NCI-H1092 (cell line): ENCODE data around the gene ANKHD1.

Source experiments
- DNase-seq: peaks from one replicate; lab custom pipeline; 2025; lab: John Stamatoyannopoulos, UW

Gene ANKHD1

DNA sequence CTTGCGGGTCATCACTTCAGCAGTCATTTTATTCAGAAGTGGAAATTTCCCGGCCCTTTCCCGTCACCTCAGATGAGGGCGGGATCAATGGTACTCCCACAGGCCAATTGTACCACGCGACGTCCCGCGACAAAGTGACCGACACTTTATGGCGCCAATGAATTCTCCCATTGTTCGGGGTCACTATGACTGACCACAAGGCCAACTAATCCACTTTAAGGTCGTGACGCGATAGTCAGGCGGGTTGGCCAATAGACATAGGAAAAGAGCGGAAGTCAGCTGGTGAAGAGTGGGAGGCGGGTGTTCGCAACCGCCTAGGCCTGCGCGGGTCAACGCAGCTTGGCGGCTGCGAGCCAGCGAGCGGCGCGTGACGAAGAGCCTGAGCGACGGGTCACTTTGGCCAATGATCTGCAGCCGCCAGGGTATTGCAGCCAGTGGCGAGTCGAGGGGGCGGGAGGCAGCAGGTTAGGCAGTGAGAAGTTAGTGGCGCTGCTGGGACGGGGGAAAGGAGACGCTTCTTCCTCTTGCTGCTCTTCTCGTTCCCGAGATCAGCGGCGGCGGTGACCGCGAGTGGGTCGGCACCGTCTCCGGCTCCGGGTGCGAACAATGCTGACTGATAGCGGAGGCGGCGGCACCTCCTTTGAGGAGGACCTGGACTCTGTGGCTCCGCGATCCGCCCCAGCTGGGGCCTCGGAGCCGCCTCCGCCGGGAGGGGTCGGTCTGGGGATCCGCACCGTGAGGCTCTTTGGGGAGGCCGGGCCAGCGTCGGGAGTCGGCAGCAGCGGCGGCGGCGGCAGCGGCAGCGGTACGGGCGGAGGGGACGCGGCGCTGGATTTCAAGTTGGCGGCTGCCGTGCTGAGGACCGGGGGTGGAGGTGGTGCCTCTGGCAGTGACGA lies at the start of gene ANKHD1:
Gene ANKHD1 (plus strand): TSS at position 472 of the 896 bp plus-strand sequence. CDS start 135 bp downstream, at position 607.
- peak; percentile 98 for DNase-seq

GRCh38 chr5:140355546-140355945 lies 46.1 kb upstream of the ANKHD1 start:
- no peak for DNase-seq

- no peak for DNase-seq
Observed at GRCh38 chr5:140356853-140357725, 44.5 kb upstream of the ANKHD1 start.

DNA sequence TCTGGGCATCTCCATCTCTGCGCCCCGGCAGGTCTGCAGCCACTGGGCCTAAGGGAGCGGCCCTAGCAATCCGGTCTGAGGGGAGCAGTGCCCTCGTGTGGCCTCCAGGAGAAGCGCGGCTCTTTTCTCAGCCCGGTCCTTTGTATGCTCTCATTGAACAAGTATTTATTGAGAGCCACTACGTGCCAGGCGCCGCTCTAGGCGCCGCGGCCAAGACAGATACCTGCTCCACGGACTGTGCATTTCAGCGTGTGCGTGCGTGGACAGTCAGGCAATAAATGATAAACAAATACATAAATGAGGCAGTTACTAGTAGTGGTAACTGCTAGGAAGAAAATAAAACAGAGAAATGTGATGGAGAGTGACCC lies 43.9 kb upstream of the ANKHD1 start:
- peak; percentile 64 for DNase-seq

DNA sequence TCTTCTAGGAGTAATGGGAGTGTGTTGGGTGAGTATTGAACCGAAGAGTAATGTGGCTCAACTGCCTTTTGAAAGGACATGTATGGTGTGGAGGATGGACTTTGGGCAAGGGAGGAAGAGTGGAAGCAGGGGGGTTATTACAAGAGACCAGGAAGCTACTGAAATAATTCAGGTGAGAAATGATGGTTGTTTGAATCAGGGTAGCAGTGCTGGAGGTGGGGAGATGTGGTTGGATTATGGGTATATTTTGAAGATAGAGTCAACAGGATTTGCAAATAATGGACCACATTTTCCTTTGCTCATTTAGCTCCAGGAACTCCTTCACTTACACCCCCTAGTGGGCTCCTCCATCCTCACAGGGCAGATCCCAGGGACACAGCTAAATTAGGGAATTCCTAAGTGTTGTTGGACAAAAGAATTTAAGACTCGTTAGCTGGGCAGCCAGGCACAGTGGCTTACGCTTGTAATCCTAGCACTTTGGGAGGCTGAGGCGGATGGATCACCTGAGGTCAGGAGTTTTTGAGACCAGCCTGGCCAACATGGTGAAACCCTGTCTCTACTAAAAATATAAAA lies 42.8 kb upstream of the ANKHD1 start:
- no peak for DNase-seq

DNA sequence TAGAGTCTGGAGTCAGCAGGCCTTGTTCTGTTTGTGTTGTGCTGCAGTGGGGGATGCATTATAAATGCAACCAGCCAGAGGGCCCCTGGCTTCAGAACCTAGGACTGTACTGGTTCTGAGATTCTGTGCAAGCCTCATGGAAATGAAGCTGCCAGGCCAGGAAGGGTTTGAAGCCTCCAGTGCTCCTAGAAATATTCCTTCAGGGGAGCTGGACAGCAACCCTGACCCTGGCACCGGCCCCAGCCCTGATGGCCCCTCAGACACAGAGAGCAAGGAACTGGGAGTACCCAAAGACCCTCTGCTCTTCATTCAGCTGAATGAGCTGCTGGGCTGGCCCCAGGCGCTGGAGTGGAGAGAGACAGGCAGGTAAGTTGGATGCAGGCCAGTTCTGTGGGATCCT lies 41.5 kb upstream of the ANKHD1 start, which contains the start of gene SLC4A9:
Gene SLC4A9 (plus strand): TSS at position 94 of the 400 bp plus-strand sequence. CDS start 43 bp downstream, at position 137.
- no peak for DNase-seq

DNA sequence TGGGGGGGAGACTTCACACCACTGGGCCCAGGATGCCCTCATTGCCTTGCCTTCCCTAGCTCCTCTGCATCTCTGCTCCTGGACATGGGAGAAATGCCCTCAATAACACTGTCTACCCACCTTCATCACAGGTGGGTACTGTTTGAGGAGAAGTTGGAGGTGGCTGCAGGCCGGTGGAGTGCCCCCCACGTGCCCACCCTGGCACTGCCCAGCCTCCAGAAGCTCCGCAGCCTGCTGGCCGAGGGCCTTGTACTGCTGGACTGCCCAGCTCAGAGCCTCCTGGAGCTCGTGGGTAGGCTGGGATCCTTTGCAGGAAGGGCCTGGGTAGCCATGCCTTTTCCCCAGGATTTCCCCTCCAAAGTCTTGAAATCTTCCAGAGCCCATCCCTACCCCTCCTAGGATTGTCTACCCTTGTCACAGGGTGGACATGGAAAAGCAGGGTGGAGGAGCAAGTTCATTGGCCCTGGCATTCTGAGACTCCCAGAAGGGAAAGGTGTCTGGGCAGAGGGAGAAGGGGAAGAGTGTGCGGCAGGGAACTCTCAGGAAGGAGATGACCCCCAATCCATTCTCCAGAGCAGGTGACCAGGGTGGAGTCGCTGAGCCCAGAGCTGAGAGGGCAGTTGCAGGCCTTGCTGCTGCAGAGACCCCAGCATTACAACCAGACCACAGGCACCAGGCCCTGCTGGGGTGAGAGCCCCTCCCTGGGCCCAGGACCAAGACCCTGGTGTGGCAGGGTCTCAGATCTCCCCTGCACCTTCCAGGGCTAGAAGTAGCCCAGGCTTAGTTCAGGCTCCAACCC lies 40.8 kb upstream of the ANKHD1 start:
- no peak for DNase-seq

GRCh38 chr5:140361901-140362300 lies 39.7 kb upstream of the ANKHD1 start:
- DNase-seq: no peak

- no peak for DNase-seq
Observed at GRCh38 chr5:140362311-140362710, 39.3 kb upstream of the ANKHD1 start.

DNA sequence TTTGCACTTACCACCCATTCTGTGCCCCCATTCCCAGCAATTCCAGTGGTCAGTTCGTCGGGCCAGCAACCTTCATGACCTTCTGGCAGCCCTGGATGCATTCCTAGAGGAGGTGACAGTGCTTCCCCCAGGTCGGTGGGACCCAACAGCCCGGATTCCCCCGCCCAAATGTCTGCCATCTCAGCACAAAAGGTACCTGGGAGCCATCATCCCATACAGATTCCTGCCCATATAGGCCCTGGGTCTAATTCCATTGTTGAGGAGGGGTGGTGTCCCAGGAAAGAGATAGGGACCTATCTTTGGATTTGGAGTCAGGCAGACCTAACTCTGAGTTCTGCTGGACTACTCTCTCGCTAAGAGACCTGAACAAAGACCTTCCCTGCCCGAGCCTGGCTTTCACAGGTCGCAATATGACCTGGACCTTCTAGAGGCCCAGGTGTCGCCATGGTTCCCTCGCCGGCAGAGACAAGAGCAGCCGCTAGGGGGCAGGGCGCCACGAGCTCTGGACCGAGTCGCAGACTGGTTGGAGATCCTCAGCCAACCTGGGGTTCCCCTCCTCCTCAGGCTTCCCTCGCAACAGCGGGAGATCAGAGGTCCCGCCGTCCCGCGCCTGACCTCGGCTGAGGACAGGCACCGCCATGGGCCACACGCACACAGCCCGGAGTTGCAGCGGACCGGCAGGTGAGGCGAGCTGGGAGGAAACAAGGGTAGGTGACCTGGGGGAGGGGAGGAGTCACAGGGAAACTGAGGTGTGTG lies 38.6 kb upstream of the ANKHD1 start:
- DNase-seq: peak; percentile 30

DNA sequence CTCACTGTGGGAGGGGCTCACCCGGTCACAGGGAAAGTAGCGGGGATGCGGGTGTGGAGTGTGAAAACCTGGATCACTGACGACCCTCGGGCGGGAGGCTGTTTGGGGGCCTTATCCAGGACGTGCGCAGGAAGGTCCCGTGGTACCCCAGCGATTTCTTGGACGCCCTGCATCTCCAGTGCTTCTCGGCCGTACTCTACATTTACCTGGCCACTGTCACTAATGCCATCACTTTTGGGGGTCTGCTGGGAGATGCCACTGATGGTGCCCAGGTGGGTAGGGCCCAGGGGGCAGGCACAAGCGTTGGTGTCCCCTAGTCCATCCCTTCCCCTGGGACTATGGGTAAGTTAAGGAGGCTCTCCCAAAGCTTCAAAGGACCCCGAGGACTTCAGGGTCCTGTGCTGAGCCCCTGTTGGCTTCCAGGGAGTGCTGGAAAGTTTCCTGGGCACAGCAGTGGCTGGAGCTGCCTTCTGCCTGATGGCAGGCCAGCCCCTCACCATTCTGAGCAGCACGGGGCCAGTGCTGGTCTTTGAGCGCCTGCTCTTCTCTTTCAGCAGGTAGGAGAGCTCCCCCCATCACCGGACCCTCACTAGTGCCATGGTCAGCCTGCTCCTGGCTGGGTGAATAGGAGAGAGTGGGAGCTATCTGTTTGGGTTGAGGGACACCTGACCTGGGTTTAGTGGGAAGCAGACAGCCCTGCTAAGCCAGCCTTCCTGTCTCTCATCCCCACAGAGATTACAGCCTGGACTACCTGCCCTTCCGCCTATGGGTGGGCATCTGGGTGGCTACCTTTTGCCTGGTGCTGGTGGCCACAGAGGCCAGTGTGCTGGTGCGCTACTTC lies 37.8 kb upstream of the ANKHD1 start:
- no peak for DNase-seq

- no peak for DNase-seq
Observed at GRCh38 chr5:140364472-140364765, 37.2 kb upstream of the ANKHD1 start.

DNA sequence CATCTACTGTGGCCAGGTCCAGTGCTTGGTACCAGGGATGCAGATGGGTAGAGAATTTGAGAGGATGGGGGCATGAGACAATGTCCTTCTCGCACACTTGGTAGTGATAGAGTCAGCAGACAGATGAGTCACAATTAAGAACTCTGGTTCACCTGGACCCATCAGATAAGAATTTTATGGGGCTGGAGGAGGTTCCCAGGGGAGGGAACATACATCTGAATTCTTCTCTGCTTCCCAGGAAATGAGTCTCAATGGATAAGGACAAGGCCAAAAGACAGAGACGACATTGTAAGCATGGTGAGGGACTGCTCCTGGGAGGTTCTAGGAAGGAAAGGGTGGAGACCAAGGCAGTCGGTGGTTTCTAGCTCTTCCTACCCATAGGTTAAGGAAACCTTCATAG lies 36.4 kb upstream of the ANKHD1 start:
- no peak for DNase-seq

DNA sequence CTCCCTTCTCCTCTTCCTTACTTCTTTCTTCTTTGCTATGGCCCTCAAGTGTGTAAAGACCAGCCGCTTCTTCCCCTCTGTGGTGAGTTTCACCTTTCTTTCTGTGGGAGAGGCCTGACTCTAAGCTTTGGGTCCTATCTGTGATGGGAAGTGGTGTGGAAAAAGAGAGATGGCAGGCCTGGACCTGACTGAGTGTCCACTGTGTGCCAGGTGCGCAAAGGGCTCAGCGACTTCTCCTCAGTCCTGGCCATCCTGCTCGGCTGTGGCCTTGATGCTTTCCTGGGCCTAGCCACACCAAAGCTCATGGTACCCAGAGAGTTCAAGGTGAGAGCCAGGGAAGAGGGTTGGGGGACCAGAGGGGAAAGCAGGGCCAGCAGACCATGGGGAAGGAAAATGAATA lies 35.7 kb upstream of the ANKHD1 start:
- no peak for DNase-seq

GRCh38 chr5:140366589-140367255 lies 34.9 kb upstream of the ANKHD1 start:
- DNase-seq: no peak

DNA sequence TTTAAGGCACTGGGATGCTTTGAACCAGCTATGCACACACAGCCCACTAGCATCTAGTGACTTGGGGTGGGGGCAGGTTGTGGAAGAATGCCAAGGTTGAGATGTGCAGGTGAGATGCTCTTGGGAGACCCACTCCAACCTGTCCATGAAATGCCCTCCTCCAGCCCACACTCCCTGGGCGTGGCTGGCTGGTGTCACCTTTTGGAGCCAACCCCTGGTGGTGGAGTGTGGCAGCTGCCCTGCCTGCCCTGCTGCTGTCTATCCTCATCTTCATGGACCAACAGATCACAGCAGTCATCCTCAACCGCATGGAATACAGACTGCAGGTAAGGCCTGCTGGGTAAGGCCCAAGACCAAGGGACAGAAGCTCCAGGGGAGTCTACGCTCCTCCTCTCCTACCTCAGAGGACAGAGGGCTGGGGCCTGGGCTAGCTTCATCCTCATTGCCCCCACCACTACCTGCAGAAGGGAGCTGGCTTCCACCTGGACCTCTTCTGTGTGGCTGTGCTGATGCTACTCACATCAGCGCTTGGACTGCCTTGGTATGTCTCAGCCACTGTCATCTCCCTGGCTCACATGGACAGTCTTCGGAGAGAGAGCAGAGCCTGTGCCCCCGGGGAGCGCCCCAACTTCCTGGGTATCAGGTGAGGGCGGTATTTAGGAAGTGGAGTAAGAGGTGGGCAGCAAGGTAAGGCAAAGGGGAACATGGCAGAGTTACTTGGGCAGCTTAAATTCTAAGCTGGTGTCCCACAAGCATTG lies 34.2 kb upstream of the ANKHD1 start:
- DNase-seq: no peak

DNA sequence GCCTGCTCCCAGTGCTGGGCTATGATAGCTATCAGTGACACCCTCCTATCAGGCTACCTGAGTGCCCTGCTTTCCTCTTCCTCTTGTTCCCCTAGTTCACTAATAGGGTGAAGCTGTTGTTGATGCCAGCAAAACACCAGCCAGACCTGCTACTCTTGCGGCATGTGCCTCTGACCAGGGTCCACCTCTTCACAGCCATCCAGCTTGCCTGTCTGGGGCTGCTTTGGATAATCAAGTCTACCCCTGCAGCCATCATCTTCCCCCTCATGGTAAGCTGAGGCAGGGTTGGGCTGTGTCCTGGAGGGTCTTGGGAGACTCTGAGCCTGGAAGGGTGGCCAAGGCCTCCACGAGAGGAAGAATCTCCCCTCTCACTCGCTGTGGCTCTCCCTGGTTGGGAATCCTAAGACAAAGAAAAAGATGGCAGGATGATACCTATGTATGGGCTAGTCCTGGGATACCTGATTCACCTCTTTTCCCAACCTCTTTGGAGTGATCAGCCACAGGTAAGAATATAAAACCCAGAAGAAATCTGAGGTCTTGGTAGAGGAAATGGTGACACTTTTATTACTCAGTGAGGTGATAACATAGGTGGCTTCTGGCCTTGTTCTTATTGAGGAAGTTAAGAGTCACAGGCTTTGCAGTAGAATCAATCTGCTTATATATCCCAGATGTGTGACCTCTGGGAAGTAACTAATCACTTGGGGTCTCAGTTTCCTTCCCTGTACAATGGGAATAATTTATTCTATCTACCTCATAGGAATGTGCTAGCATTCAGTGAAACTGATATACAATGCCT lies 30.1 kb upstream of the ANKHD1 start:
- DNase-seq: no peak

- DNase-seq: peak; percentile 8
Observed at GRCh38 chr5:140372971-140373487, 28.6 kb upstream of the ANKHD1 start.
